Neural progenitor cell (in vitro differentiated cells): ENCODE results near the gene IL16.

Experiments used
- EZH2 ChIP-seq: fragments of 200-600 bp; sonication (generic); IDR thresholded peaks from 2 replicates; pipeline ENCODE4 v1.6.1; 2017; ENCODE audit warnings: antibody characterized with exemption, mild to moderate bottlenecking, moderate library complexity
- EZH2phosphoT487 ChIP-seq: fragments of 200-600 bp; sonication (generic); IDR thresholded peaks from 2 replicates; pipeline ENCODE4 v1.6.1; 2017; ENCODE audit warnings: antibody characterized with exemption
- TF ChIP-seq, protein P1 (sequence below): fragments of 200-600 bp; sonication (generic); IDR thresholded peaks from 2 replicates; pipeline ENCODE4 v1.5.1; 2017; ENCODE audit warnings: antibody characterized with exemption, mild to moderate bottlenecking

DNA sequence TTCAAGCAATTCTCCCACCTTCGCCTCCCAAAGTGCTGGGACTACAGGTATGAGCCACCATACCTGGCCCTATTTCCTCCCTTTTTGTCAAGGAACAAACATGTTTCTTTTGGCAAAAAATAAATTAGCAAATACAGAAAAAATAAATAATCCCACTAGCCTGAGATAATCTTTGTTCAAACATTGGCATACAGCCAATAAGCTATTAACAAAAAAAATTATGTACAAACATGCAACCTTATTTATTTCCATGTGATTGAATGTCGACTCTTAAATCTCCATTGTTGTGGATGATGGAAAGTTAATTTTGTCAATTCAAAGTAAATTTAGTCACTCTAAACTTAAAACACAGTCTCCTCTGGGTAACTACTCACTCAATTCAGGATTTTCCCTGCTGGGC, 18.3 kb upstream of the IL16 start:
- TF ChIP-seq, protein P1, sequence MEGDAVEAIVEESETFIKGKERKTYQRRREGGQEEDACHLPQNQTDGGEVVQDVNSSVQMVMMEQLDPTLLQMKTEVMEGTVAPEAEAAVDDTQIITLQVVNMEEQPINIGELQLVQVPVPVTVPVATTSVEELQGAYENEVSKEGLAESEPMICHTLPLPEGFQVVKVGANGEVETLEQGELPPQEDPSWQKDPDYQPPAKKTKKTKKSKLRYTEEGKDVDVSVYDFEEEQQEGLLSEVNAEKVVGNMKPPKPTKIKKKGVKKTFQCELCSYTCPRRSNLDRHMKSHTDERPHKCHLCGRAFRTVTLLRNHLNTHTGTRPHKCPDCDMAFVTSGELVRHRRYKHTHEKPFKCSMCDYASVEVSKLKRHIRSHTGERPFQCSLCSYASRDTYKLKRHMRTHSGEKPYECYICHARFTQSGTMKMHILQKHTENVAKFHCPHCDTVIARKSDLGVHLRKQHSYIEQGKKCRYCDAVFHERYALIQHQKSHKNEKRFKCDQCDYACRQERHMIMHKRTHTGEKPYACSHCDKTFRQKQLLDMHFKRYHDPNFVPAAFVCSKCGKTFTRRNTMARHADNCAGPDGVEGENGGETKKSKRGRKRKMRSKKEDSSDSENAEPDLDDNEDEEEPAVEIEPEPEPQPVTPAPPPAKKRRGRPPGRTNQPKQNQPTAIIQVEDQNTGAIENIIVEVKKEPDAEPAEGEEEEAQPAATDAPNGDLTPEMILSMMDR = no peak
- TF ChIP-seq EZH2phosphoT487 (no peak), EZH2 (no peak)
